GM12878 (cell line): ENCODE measurements around the gene NKAIN2. TPM values are rescaled to one million over a fixed set of nuclear protein-coding genes. Genes with fewer than 3 reads are reported as not detected.

Experiments
- ATAC-seq: fragments of 200-7000 bp; cut with Tn5 transposase; 3 replicates; pipeline ENCODE4 v1.9.1; 2020; ENCODE audit warnings: mild to moderate bottlenecking, moderate library complexity
- BruUV-seq: library from RNA; stranded (reverse); fragments of 400-500 nt; replicated peaks from 2 replicates; lab custom pipeline; 2021; lab: Mats Ljungman, UMichigan
- CTCF ChIA-PET: fragments of 300-600 bp; sonication (Branson Sonifier 250); formaldehyde crosslinking; extraction: SDS; loops from one replicate; lab custom pipeline; 2021; ENCODE audit warnings: inconsistent platforms; lab: Yijun Ruan, JAX
- POLR2A ChIA-PET: fragments of 350-600 bp; formaldehyde crosslinking; extraction: SDS; loops from one replicate; lab custom pipeline; 2021; ENCODE audit warnings: inconsistent platforms; lab: Charles Lee
- RAD21 ChIA-PET: fragments of 300-600 bp; sonication (Branson Sonifier 250); formaldehyde crosslinking; loops from one replicate; lab custom pipeline; 2023; ENCODE audit warnings: antibody characterized with exemption; ENCODE audit not compliant: unreplicated experiment; lab: Charles Lee
- SMC1A ChIA-PET: fragments of 300-600 bp; sonication (Branson Sonifier 250); formaldehyde crosslinking; loops from one replicate; lab custom pipeline; 2023; ENCODE audit not compliant: unreplicated experiment, uncharacterized antibody; lab: Charles Lee
- DNase-seq: peaks from one replicate; pipeline ENCODE4 v3.0.0-alpha.2; 2011; ENCODE audit warnings: low read depth, low spot score
- FAIRE-seq: peaks from 3 replicates; lab custom pipeline; 2011; peaks lifted over from hg19 to GRCh38; lab: Jason Lieb, UNC
- H2AFZ ChIP-seq: 2 replicates; pipeline ENCODE4 v1.6.0; 2011; ENCODE audit warnings: low read depth, low read length, control low read depth; ENCODE audit not compliant: control insufficient read depth
- H3K27ac ChIP-seq: 2 replicates; pipeline ENCODE4 v1.5.1; 2011; ENCODE audit warnings: control low read depth; ENCODE audit not compliant: control insufficient read depth, insufficient read depth
- H3K27me3 ChIP-seq, 2 experiments: replicated peaks in 1 of 2; 2 replicates each; pipeline versions ENCODE4 v1.6.0 to v1.6.1; 2011; ENCODE audit warnings: low read length in 1 of 2; ENCODE audit not compliant: control insufficient read depth in 2 of 2, insufficient read depth in 2 of 2
- H3K36me3 ChIP-seq, 2 experiments: 2 replicates each; pipeline ENCODE4 v1.5.1; 2011; ENCODE audit warnings: low read length in 1 of 2; ENCODE audit not compliant: control insufficient read depth in 2 of 2, insufficient read depth in 2 of 2
- H3K4me1 ChIP-seq: 2 replicates; pipeline ENCODE4 v1.6.1; 2011; ENCODE audit warnings: mild to moderate bottlenecking, low read length, moderate library complexity, mixed read lengths; ENCODE audit not compliant: control insufficient read depth, insufficient read depth
- H3K4me2 ChIP-seq: 2 replicates; pipeline ENCODE4 v1.6.0; 2011; ENCODE audit warnings: control low read depth; ENCODE audit not compliant: control insufficient read depth, insufficient read depth
- H3K4me3 ChIP-seq: fragments of 200-600 bp; sonication (generic); 2 replicates; pipeline ENCODE4 v1.5.1; 2016
- H3K79me2 ChIP-seq: 2 replicates; pipeline ENCODE4 v1.6.0; 2011; ENCODE audit warnings: low read length; ENCODE audit not compliant: control insufficient read depth, insufficient read depth
- H3K9ac ChIP-seq: 2 replicates; pipeline ENCODE4 v1.8.0; 2011; ENCODE audit warnings: low read length, control low read depth, mixed read lengths; ENCODE audit not compliant: control insufficient read depth, insufficient read depth
- H3K9me3 ChIP-seq: replicated peaks from 3 replicates; pipeline ENCODE4 v1.5.1; 2011; ENCODE audit warnings: mild to moderate bottlenecking, low read length; ENCODE audit not compliant: control insufficient read depth, insufficient read depth
- H4K20me1 ChIP-seq: 2 replicates; pipeline ENCODE4 v1.6.0; 2011; ENCODE audit not compliant: control insufficient read depth, insufficient read depth
- CHD2 ChIP-seq: IDR thresholded peaks from 2 replicates; pipeline ENCODE4 v1.6.1; 2011; ENCODE audit warnings: low read depth, low read length, improper control_type of control experiment, borderline replicate concordance
- CREM ChIP-seq: IDR thresholded peaks from 2 replicates; pipeline ENCODE4 v1.6.1; 2014; ENCODE audit warnings: antibody characterized with exemption, low read depth
- HDGF ChIP-seq: fragments of 450-650 bp; IDR thresholded peaks from 2 replicates; pipeline ENCODE4 v1.6.1; 2016; ENCODE audit warnings: antibody characterized with exemption
- IKZF2 ChIP-seq, 2 experiments: fragments of 450-650 bp; IDR thresholded peaks; 2 replicates each; pipeline ENCODE4 v1.6.1; 2017; ENCODE audit warnings: mild to moderate bottlenecking in 2 of 2, moderate library complexity in 2 of 2
- MTA3 ChIP-seq: IDR thresholded peaks from 2 replicates; pipeline ENCODE4 v1.6.1; 2012; ENCODE audit warnings: low read length, inconsistent platforms, borderline replicate concordance
- PAX8 ChIP-seq: fragments of 450-650 bp; IDR thresholded peaks from 2 replicates; pipeline ENCODE4 v1.6.1; 2017; ENCODE audit warnings: mild to moderate bottlenecking, moderate library complexity
- RB1 ChIP-seq: fragments of 450-650 bp; formaldehyde crosslinking; IDR thresholded peaks from 2 replicates; pipeline ENCODE4 v1.6.1; 2017; ENCODE audit warnings: mild to moderate bottlenecking, borderline replicate concordance
- SRF ChIP-seq, 2 experiments: IDR thresholded peaks; 2 replicates each; pipeline ENCODE4 v1.6.1; 2011; ENCODE audit warnings: low read depth in 2 of 2, low read length in 2 of 2, mild to moderate bottlenecking in 1 of 2, moderate library complexity in 1 of 2
- WRNIP1 ChIP-seq: IDR thresholded peaks from 2 replicates; pipeline ENCODE4 v1.6.1; 2011; ENCODE audit warnings: low read depth, low read length, improper control_type of control experiment, borderline replicate concordance
- ZBTB33 ChIP-seq: fragments of 450-650 bp; IDR thresholded peaks from 2 replicates; pipeline ENCODE4 v1.6.1; 2017; ENCODE audit warnings: mild to moderate bottlenecking
- ZNF24 ChIP-seq: fragments of 450-650 bp; IDR thresholded peaks from 2 replicates; pipeline ENCODE4 v1.6.1; 2017; ENCODE audit warnings: antibody characterized with exemption, mild to moderate bottlenecking
- in situ Hi-C: fragments of 300-500 bp; cut with MboI; formaldehyde crosslinking; loops from 9 replicates; pipeline ENCODE4 v1.14.3; 2018; ENCODE audit warnings: mixed read lengths
- intact Hi-C: fragments of 100-400 bp; cut with micrococcal nuclease; formaldehyde crosslinking; loops from one replicate; pipeline ENCODE4 v1.14.2; 2022; ENCODE audit not compliant: unreplicated experiment
- polyA plus RNA-seq, 11 experiments: library from polyadenylated mRNA; depleted of rRNA in 4 of 11; unstranded in 6 of 11; stranded (reverse) in 5 of 11; fragments of >200 nt; fragmentation: Nextera tagmentation in 4 of 11; fragmentation: Illumina TruSeq in 1 of 11; extraction: Ambion mirVana in 4 of 11; extraction: Trizol in 1 of 11; gene quantifications; 1 replicate in 1 of 11; 2 replicates in 10 of 11; pipeline versions ENCODE4 v1.2.1 to v1.2.3, GENCODE V29; 2011 to 2016; ENCODE audit warnings: inconsistent platforms in 2 of 11, missing spikeins in 2 of 11, low read depth in 1 of 11
- total RNA-seq, 4 experiments: library from RNA; depleted of rRNA in 3 of 4; stranded (reverse); fragments of >200 nt in 3 of 4; fragmentation: Illumina TruSeq in 1 of 4; extraction: Trizol in 1 of 4; gene quantifications; 2 replicates each; pipeline versions ENCODE4 v1.2.1 to v1.2.3, GENCODE V29; 2013 to 2021
- TF ChIP-seq, protein P1 (sequence below): fragments of 450-650 bp; formaldehyde crosslinking; IDR thresholded peaks from 2 replicates; pipeline ENCODE4 v1.4.0; 2022; ENCODE audit warnings: mild to moderate bottlenecking, moderate library complexity
- TF ChIP-seq, protein P2 (sequence below): IDR thresholded peaks from 2 replicates; pipeline ENCODE4 v1.6.1; 2011; ENCODE audit warnings: borderline replicate concordance, low read depth, mild to moderate bottlenecking, moderate library complexity, mixed read lengths, low read length; ENCODE audit not compliant: insufficient read depth; ENCODE audit errors: extremely low read length
- TF ChIP-seq, protein P3 (sequence below): fragments of 150-350 bp; IDR thresholded peaks from 2 replicates; pipeline ENCODE4 v1.6.1; 2014; ENCODE audit warnings: mild to moderate bottlenecking, low read depth, low read length

NKAIN2 gene
- total and polyA plus RNA-seq, 10 of the 15 experiments (the other 5 are each of a cell fraction or from before 2014, with no cell fraction given): not detected

GRCh38 chr6:124131779-124132178, 328.1 kb downstream of the NKAIN2 start:
- H3K4me3 ChIP-seq: no peak overlapping the region
- H3K4me2 ChIP-seq: no peak overlapping the region
- CTCF ChIA-PET: no interaction called here
- no peak overlapping the region for H3K27ac ChIP-seq
- no peaks in the 10 kb centered on the region for H3K27me3 ChIP-seq
- H3K4me1 ChIP-seq: no peaks in the 10 kb centered on the region
- FAIRE-seq: no peak
- DNase-seq: no peak
- no peaks in the 10 kb centered on the region for H3K79me2 ChIP-seq
- H2AFZ ChIP-seq: no peak overlapping the region
- no TSS peak for BruUV-seq
- H4K20me1 ChIP-seq: no peaks in the 10 kb centered on the region
- intact Hi-C loops: no loop called here
- no peaks in the 10 kb centered on the region for H3K9me3 ChIP-seq
- ATAC-seq: no peak
- RAD21 ChIA-PET: no interaction called here
- no peaks in the 10 kb centered on the region for H3K36me3 ChIP-seq
- in situ Hi-C loops: no loop called here
- no peak overlapping the region for H3K9ac ChIP-seq
- POLR2A ChIA-PET: no interaction called here
- SMC1A ChIA-PET: no interaction called here
- TF ChIP-seq IKZF2 (IDR thresholded peaks at IDR 0.05): no peak
- no peak for TF ChIP-seq ZBTB33
- no peak for TF ChIP-seq WRNIP1
- TF ChIP-seq PAX8: no peak
- TF ChIP-seq CREM: no peak
- TF ChIP-seq HDGF: no peak
- TF ChIP-seq, protein P1, sequence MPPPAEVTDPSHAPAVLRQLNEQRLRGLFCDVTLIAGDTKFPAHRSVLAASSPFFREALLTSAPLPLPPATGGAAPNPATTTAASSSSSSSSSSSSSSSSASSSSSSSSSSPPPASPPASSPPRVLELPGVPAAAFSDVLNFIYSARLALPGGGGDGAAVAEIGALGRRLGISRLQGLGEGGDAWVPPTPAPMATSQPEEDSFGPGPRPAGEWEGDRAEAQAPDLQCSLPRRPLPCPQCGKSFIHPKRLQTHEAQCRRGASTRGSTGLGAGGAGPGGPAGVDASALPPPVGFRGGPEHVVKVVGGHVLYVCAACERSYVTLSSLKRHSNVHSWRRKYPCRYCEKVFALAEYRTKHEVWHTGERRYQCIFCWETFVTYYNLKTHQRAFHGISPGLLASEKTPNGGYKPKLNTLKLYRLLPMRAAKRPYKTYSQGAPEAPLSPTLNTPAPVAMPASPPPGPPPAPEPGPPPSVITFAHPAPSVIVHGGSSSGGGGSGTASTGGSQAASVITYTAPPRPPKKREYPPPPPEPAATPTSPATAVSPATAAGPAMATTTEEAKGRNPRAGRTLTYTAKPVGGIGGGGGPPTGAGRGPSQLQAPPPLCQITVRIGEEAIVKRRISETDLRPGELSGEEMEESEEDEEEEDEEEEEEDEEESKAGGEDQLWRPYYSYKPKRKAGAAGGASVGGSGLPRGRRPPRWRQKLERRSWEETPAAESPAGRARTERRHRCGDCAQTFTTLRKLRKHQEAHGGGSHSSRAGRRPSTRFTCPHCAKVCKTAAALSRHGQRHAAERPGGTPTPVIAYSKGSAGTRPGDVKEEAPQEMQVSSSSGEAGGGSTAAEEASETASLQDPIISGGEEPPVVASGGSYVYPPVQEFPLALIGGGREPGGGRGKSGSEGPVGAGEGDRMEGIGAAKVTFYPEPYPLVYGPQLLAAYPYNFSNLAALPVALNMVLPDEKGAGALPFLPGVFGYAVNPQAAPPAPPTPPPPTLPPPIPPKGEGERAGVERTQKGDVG (CRISPR knock-in tag): no peak
- TF ChIP-seq SRF (IDR thresholded peaks at IDR 0.05; ENCODE audit: low read depth in 2 of 2, low read length in 2 of 2): no peak
- no peak for TF ChIP-seq MTA3
- TF ChIP-seq, protein P2, sequence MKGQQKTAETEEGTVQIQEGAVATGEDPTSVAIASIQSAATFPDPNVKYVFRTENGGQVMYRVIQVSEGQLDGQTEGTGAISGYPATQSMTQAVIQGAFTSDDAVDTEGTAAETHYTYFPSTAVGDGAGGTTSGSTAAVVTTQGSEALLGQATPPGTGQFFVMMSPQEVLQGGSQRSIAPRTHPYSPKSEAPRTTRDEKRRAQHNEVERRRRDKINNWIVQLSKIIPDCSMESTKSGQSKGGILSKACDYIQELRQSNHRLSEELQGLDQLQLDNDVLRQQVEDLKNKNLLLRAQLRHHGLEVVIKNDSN: no peak
- TF ChIP-seq RB1: no peak
- TF ChIP-seq, protein P3, sequence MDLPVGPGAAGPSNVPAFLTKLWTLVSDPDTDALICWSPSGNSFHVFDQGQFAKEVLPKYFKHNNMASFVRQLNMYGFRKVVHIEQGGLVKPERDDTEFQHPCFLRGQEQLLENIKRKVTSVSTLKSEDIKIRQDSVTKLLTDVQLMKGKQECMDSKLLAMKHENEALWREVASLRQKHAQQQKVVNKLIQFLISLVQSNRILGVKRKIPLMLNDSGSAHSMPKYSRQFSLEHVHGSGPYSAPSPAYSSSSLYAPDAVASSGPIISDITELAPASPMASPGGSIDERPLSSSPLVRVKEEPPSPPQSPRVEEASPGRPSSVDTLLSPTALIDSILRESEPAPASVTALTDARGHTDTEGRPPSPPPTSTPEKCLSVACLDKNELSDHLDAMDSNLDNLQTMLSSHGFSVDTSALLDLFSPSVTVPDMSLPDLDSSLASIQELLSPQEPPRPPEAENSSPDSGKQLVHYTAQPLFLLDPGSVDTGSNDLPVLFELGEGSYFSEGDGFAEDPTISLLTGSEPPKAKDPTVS: no peak
- TF ChIP-seq ZNF24: no peak
- no peak for TF ChIP-seq CHD2
